ENCODE results near the gene HPDL.

Gene HPDL

DNA sequence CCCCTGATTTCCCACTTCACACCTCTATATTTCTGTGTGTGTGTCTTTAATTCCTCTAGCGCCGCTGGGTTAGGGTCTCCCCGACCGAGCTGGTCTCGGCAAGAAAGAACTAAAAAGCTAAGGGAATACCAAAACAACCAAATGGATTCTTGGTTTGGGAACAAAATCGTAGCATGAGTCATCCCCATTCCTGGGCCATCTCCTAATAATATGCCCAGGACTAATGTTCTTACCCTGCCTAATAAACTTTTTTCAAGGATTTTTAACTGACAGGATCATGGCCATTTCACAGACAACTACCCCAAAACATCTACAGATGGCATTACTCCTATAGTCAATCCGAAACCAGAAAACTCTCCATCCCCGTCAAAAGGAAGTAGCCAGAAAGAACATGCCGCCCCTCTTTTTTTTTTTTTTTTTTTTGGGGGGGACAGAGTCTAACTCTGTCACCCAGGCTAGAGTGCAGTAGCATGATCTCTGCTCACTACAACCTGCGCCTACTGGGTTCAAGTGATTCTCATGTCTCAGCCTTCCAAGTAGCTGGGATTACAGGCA lies 4.1 kb upstream of the HPDL start:
- DNase-seq (ENCODE audit: low read depth, low spot score) = no peak

DNA sequence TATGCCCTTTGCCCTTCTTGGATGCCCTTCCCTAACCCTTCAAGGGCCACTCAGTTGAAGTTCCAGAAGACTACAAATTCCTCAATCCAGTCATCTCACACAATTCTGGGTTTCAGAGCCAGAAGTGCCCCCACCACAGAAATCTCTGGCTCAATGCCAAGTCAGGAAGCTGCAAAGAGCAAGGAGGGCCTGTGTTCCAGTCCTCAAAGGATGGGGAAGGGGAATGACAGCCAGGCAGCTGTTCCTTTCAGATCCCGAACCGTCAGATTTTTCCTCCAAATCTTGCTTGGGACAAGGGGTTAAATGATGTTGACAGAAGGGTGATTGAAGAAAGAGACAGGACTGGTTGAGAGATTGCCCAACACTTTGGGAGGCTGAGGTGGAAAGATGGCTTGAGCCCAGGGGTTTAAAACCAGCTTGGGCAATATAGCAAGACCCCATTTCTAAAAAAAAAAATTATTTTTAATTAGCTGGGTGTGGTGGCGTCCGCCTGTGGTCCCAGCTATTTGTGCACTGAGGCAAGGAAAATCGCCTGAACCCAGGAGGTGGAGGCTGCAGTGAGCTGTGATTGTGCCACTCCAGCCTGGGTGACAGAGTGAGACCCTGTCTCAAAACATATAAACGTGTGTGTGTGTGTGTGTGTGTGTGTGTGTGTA lies 716 bp upstream of the HPDL start:
- no peak for DNase-seq (ENCODE audit: low read depth, low spot score)

DNA sequence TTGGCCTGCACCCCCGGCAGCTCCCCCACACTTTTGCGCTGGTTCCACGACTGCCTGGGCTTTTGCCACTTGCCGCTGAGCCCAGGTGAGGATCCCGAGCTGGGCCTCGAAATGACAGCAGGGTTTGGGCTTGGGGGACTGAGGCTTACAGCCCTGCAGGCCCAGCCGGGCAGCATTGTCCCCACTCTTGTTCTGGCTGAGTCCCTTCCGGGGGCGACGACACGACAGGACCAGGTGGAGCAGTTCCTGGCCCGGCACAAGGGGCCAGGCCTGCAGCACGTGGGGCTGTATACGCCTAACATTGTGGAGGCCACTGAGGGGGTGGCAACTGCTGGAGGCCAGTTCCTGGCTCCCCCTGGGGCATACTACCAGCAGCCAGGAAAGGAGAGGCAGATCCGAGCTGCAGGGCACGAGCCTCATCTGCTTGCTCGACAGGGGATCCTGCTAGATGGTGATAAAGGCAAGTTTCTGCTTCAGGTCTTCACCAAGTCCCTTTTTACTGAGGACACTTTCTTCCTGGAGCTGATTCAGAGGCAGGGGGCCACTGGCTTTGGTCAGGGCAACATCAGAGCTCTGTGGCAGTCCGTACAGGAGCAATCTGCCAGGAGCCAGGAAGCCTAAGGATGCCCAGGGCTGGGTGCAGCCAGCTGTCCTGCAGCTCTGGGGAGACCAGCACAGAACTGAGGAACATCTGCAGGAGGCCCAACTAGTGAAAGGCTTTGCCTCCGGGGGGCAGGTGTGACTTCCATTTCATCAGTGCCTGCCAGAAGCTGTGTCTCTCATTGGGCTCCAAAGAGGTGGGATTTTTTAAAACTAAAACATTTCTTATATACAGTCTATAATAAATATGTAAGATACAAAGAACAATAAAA lies 1.2 kb downstream of the HPDL start:
- DNase-seq (ENCODE audit: low read depth, low spot score) = no peak

DNA sequence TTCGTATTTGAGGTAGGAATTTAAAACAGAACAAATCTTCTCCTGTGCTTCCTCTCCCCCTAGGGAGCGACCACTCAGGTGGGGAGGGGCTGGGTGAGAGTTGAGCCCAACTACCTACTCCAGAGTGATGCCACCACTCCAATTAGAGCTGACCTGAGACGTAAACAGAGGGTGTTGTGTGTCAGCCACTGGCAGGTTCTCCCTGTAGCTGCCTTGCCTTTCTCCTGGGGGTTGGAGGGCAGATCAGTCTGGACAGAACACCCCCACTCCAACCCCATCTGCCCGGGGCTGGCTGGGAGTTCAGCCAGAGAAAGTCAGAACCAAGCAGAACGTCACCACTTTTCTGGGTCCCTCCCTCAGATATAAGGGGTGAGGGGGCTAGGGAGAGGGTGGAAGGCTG lies 2.0 kb downstream of the HPDL start:
- no peak for DNase-seq (ENCODE audit: low read depth, low spot score)

DNA sequence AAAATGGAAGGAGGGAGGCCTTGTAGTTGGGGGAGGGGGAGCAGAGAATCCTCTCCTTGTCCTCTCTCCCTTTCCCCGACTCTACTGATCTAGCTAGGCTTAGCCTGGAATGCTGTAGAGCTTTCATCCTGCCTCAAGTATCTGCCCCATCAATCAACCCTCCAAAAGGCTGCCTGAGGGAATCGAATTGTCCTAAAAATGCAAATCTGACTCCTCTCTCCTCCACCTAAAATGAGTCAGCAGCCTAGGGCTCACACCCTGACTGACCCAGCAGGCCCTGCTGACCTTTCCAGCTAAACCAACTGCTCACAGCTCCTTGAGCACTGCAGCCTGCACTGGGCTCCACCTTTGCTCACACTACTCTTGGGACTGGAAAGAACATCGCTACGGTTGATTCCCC lies 2.8 kb downstream of the HPDL start:
- no peak for DNase-seq (ENCODE audit: low read depth, low spot score)

DNA sequence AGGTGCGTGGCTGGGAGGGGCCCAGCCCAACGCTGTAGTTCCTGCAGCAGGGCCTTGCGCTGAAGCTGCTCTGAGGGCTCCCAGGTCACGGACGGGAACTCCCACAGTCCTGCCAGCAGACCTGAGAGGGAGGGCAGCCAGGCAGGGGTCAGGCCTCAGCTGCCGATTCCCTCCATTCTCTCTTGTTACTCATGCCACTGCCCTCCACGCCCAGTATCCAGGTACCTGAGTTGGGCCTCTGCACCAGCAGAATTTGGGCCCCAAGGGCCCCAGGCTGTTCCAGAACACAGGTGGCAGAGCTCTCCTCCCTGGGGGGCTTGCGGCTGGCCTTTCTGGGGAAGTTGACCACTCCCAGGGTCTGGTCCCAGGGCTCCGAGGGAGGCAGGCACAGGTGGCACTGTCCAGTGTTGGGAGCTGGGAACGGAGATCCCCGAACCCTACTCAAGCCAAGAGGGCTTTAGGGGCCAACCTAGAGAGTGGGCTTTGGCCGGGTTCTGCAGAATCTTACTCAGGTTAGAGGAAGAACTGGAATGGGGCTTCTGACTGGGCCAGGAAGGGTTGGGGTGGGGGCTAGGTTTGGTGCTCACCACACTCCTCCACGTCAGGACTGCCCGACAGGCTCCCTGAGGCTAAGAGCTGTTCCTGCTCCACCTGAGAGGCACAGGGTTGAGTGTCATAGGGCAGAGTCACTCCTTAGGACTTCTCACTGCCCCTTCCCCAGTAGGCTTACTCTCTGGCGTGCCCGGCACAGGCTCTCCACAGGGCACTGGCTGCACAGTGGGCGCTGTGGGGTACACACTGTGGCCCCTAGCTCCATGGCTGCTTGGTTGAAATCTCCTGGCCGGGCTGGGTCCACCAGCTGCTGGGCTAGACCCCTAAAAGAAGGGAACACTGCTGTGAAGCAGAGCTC lies 5.0 kb downstream of the HPDL start:
- DNase-seq (ENCODE audit: low read depth, low spot score) = no peak

DNA sequence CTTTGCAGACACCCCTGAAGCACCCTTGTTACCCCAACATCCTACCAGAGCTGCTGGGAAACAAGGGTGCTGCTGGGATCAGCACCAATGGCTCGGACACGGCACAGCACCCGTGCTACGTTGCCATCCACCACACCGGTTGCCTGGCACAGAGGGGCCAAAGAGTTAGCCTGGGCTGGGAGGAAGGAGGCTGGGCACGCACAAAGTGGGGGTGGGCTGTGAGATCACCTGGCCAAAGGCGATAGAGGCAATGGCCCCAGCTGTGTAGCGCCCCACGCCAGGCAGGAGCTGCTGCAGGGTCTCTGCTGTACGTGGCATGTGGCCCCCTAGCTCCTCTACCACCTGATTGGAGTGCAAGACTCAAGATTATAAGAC lies 5.6 kb downstream of the HPDL start:
- no peak for DNase-seq (ENCODE audit: low read depth, low spot score)

DNA sequence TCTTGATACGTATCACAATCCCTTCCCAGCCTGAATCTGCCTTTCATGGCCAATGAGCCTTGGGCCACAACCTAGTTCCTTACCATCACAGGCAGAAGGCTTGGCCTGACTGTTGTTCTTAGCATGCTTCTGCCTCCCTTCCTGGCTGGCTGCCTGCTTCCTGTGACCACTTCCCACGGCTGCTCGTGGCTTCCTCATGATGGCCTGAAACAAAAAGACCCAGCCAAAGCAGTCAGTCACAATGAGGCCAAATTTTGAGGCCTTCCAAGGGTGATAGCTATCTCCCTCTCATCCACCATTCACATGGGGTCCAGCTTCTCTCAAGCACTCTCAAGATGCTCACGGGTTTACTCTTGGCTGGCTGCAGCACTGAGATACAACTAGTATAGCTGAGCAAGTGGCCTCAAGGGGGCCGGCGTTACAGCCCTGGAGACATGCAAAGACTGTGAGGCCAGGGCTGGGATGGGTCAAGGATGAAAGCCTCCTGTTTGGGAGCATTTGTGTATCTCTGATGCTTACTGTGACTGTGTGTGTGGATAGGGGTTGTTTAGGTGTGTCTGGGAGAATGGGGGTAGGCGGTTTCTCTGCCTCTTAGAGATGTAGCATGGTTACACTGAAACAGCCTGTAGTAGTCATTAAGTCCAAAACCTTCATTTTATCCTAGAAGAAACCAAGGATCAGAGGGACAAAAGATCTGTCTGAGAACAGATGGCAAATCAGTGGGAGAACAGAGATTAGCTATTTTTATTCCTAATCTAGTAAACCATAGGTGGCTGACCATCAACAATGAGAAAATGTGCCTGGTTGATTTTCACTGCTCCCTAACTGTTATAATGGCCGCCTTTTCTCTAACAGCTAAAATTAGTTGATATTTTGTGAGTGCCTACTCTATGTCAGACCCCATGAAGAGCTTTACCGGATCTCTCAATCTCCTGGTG lies 7.9 kb downstream of the HPDL start:
- no peak for DNase-seq (ENCODE audit: low read depth, low spot score)

DNA sequence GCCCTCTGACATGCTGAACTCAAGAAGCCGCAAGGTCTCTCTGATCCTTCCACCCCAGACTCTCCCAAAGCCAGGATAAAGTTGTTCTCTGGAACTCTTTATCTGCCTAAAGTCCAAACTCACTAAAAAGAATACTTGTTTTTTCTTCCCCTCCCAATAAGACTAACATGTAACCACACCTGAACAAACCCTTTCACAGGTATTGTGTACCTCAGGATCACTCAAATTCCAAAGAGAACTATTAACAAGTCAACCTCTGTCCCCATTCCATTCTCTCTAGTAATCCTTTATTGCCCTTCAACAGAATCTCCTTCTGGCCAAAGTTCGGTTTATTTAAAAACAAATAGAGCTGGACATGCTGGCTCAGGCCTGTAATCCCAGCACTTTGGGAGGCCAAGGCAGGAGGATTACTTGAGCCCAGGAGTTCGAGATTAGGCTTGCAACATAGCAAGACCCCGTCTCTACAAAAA lies 9.2 kb downstream of the HPDL start:
- no peak for DNase-seq (ENCODE audit: low read depth, low spot score)

DNA sequence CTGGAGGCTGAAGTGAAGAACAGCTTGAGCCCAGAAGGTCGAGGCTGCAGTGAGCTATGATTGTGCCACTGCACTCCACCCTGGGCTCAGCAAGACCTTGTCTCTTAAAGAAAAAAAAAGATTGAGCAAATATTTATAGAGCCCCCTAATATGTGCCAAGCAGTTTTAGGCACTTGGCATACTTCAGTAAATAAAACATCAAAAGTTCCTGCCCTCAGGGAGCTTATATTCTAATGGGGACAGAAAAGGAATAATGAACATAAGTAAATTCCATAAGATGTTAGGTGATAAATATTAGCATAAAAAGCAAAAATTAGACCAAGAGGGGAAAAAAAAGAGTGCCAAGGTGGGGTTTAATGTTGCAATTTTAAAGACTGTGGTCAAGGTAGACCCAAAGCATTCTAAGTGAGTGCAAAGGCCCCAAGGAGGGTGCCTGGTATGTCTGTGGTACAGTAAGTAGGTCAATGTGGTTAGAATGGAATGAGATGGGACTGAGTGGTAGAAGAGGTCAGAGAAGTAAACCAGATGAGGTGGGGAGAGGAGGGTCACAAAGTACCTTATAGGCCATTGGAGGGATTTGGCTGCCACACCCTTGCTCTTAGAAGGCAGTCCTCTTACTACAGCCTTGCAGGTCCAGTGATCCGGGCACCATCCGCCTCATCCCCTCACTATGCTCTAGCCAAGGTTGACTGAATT lies 11.1 kb downstream of the HPDL start:
- DNase-seq (ENCODE audit: low read depth, low spot score) = no peak

DNA sequence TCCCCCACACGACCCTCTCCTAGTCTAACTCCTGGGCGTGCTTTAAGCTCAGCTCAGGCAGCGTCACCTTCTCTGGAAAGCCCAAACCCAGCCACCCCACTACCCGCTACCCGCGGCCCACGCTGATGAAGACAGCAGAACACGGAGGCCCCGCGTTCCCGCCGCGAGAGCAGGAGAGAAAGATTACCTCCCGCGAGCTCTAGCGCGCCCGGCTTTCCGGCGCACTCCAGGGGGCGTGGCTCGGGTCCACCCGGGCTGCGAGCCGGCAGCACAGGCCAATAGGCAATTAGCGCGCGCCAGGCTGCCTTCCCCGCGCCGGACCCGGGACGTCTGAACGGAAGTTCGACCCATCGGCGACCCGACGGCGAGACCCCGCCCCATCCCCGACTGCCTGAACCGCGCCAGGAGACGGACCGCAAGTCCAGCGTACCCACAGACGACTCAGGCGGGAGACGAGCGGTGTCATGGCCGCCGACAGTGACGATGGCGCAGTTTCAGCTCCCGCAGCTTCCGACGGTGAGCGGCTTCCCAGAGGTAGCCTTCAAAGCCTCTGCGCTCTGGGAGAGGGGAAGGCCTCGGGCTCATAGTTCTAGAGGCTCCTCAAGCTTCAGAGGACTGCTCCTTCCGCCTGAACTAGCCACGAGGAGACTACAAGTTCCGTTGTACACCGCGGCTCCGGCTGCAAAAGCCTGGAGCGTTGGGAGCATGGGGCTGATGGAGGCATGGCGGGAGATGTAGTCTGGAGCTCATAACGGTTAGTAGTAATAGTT lies 13.3 kb downstream of the HPDL start, which contains the start of the genes MUTYH and TOE1:
Gene MUTYH (minus strand): TSS at position 652 of the 770 bp plus-strand sequence. CDS start 5,935 bp downstream, outside the sequence.
Gene TOE1 (plus strand): TSS at position 382 of the 770 bp plus-strand sequence. CDS start 83 bp downstream, at position 465.
- peak; percentile 76 for DNase-seq (ENCODE audit: low read depth, low spot score)

DNA sequence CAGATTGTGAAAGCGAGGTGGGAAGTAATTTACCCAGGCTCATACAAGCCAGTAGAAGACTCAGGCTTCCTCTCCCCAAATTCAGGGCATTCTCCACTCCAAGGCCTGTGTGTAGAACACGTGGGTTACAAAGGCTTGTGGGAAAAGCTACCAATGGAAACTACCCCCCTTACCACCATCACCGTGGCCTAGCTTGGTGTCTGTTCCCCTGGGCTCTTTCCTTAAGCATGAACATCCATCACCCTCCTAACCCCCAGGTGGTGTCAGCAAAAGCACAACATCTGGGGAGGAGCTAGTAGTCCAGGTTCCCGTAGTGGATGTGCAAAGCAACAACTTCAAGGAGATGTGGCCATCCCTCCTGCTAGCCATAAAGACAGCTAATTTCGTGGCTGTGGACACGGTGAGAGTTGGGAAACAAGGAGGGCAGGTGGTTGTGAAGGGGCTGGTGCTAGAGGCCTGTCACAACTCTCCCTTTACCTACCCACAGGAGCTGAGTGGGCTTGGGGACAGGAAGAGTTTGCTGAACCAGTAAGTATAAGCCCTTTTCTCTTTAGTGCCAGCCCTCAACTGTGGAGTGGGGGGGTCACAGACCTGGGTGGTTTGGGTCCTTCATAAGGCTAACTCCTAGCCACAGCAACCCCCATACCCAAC lies 14.2 kb downstream of the HPDL start:
- DNase-seq (ENCODE audit: low read depth, low spot score) = no peak

DNA sequence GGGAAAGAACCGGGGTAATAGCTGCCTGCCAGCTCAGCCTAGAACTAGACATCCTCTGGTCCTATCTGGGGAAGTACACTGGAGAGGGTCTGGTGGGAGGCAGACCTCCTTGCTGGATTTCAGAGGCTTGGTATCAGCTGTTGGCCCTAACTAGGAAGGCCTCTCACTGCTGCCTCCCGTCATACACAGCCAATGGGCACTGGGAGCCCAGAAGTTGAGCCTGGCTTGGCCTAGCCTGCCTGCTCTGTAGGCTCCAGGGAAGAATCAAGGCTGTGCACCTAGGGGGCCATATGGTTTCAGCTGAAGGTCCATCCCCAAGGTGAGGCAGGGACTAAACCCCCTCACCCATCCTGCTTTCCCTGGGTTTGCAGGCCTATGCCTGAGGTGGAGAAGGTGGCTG lies 17.8 kb downstream of the HPDL start:
- no peak for DNase-seq (ENCODE audit: low read depth, low spot score)

DNA sequence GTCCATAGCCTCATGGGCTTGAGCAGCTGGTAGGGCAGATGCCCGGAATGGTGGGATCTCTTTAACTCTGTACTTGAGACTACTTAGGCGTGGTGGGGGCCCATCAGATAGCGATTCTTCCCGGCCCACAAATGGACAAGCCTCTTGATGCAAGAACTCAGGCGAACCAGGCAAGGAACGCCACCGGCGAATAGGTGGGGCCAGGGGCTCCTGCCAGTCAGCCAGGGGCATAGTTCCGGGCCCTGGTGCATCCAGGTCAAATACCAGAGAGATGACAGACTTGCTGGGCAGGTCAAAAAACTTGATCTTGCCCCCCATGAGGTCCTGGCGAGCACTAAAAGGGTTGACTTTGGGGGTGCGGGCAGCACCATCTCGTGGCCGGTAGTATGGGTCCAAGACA lies 18.3 kb downstream of the HPDL start:
- DNase-seq (ENCODE audit: low read depth, low spot score) = no peak

DNA sequence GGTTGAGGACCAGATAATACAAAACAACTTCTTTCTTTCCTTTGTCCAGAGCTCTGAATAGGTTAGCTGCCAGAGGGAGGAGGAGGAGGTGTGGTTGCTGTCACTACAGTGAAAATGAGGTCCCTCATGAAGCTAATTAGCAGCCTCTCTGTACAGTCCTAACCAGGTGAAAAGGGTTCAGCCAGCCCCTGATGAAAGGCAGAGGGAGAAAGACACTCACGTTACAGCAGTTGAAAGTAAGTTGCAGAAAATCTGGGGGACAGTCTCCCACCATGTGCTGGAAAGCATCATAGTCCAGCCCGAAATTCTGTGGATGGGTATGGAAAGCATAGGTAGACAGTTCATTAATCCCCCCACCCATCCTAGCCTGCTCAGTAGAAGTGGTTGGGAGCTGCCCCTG lies 19.8 kb downstream of the HPDL start:
- DNase-seq (ENCODE audit: low read depth, low spot score) = no peak

DNA sequence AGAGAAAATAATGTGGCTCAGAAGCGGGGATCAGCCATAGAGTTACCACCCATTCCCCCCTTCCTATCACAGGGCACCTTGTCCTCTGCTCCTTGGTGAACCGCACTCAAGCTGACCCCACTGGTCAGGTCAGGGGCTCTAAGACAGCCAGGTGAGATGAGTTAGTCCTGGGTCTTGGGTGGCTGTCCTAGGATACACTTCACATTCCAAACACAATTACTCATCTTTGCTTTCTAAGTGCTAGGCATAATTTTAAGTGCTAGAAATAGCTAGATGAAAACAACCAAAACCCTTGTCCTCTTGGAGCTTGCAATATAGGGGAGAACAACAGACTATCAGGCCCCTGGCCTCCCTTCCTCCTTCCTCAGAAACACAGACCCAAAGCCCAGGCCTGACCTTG lies 21.3 kb downstream of the HPDL start:
- no peak for DNase-seq (ENCODE audit: low read depth, low spot score)

DNA sequence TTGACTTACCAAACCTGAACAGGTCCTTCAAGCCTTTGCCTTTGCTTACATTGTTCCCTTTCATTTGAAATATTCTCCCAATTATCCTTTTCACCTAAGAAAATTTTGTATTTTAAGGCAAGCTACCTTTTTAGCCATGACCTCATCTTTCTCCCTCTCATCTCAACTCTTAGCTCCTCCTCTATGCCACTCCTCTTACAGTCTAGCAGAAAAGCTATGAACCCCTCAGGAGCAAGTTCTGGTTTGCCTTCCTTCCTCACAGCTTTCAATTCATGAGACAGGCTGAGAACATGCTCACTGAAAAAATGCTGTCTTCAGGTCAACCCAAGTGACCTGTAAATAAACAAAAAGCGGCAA lies 21.9 kb downstream of the HPDL start:
- no peak for DNase-seq (ENCODE audit: low read depth, low spot score)

DNA sequence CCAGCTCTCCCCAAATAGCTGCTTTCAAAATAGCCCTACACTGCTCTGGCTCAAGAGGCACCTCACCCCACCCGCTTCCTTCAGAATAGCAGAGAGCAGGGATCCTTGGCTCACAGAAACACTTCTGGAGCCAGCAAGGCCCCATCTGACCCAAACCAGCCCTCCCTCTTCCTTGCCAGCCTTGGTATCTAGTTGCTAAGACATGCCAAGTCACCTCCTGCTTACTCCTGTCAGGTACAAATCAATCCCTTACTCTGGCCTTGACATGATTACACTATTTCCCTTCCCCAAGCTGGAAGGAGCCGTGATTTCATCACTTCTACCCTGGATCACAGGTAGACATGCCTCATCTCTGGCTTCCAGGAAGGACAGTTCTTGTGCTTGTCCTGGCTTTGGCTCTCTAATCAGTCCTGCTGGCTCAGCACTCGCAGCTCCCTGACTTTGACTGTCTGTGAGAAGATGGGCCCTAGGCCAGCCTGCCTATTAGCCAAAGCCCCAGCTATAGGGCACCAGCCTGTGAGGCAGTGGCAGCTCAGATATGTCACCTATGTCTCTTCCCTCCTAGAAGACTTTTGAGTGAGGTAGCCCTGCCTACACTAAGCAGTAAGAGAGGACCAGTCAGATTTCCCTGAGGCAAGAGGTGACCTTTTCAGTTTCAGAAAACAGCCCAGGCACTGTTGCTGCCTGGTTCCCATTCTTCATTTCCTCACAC lies 22.4 kb downstream of the HPDL start:
- no peak for DNase-seq (ENCODE audit: low read depth, low spot score)
